SHP77 (cell line): ENCODE measurements around the gene CD164.
A peak's percentile ranks its signal among the peaks of the same experiment; 100 is the strongest.
"Not testable (repeated sequence)": the region's sequence is repeated elsewhere in the genome, so short reads cannot be mapped to it uniquely, and the experiment has no call there.

ENCODE experiments used
- DNase-seq, 2 experiments: peaks; one replicate each; lab custom pipeline; 2025; lab: John Stamatoyannopoulos, UW

The CD164 gene

GRCh38 chr6:109374326-109374892 is 7.9 kb downstream of the CD164 start:
- DNase-seq = no peak

GRCh38 chr6:109373762-109374161 is 8.5 kb downstream of the CD164 start:
- DNase-seq = no peak

GRCh38 chr6:109373331-109373730 is 8.9 kb downstream of the CD164 start:
- no peak for DNase-seq

GRCh38 chr6:109372130-109372529 is 10.1 kb downstream of the CD164 start:
- no peak for DNase-seq

- DNase-seq = no peak
Measured at GRCh38 chr6:109370792-109371191, 11.5 kb downstream of the CD164 start.

- no peak for DNase-seq
Measured at GRCh38 chr6:109370336-109370735, 11.9 kb downstream of the CD164 start.

GRCh38 chr6:109369728-109370127 is 12.5 kb downstream of the CD164 start:
- no peak for DNase-seq

- not testable (repeated sequence) for DNase-seq
Measured at GRCh38 chr6:109364382-109365078, 17.7 kb downstream of the CD164 start.

- DNase-seq = no peak
Measured at GRCh38 chr6:109363753-109364152, 18.5 kb downstream of the CD164 start.

GRCh38 chr6:109362102-109362884 is 20.0 kb downstream of the CD164 start:
- DNase-seq = no peak

GRCh38 chr6:109360791-109361190 is 21.5 kb downstream of the CD164 start:
- no peak for DNase-seq

GRCh38 chr6:109360281-109360680 is 22.0 kb downstream of the CD164 start:
- DNase-seq = no peak

GRCh38 chr6:109359248-109359647 is 23.0 kb downstream of the CD164 start:
- no peak for DNase-seq

- DNase-seq = no peak
Measured at GRCh38 chr6:109358204-109358603, 24.1 kb downstream of the CD164 start.

- DNase-seq = no peak
Measured at GRCh38 chr6:109356237-109356636, 26.0 kb downstream of the CD164 start.

GRCh38 chr6:109351231-109352130 is 30.8 kb downstream of the CD164 start:
- no peak for DNase-seq

GRCh38 chr6:109349419-109349987 is 32.8 kb downstream of the CD164 start:
- peak; percentile 17 to 51 for DNase-seq

- DNase-seq = no peak
Measured at GRCh38 chr6:109348226-109348625, 34.0 kb downstream of the CD164 start.

GRCh38 chr6:109347779-109348178 is 34.5 kb downstream of the CD164 start:
- no peak for DNase-seq

GRCh38 chr6:109345986-109346385 is 36.3 kb downstream of the CD164 start:
- no peak for DNase-seq

- no peak for DNase-seq
Measured at GRCh38 chr6:109344226-109344625, 38.0 kb downstream of the CD164 start.

- no peak for DNase-seq
Measured at GRCh38 chr6:109343518-109343917, 38.7 kb downstream of the CD164 start.
